ENCODE results near the gene FTSJ3. TPM values are rescaled to one million over a fixed set of nuclear protein-coding genes. Genes with fewer than 3 reads are reported as not detected.

The FTSJ3 gene
- polyA plus RNA-seq, 1 of the 3 experiments (the other 2 are of a cell fraction): 148 TPM

DNA sequence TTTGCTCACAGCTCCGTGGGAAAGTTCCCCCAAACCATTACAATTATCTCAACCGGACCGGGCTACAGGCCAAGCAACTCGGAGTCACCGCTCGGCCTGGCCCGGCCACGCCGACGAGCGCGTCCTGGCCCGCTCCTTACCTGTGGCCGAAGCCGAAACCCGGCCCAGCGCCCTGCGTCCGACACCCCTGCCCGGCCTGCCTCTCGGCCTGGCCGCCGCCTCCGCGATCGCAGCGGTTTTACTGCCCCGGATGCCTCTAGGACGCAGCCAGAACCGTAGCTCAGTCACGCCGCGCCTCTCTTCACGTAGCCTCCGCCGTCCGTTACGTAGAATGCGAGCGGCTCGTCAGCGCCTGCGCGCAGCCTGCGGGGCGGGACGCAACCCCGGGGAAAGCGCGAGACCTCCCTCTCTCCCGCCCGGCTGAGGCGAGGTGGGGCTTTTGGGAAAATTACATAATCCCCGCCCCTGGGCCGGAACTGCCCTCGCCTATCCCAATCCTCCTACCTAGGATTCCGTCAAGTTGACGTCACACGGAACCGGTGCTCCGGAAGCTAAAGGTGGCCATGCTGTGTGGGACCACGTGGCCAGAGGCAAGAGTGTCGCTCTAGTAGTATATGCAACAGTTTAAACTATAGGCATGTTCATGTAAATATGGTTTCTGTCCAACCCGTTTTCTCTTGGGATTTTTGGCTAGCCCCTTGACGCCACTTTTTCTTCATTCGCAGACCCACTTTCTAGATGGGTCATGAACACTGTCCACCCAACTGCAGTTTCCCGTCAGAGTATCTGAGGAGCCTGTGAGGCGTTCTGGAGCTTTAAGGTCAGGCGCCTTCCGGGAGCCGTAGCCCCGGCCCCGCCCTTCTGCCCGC is 54.0 kb downstream of the FTSJ3 start, which contains the start of gene CCDC47 (continued):
- TF ChIP-seq, protein P1, sequence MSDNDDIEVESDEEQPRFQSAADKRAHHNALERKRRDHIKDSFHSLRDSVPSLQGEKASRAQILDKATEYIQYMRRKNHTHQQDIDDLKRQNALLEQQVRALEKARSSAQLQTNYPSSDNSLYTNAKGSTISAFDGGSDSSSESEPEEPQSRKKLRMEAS (IDR thresholded peaks at IDR 0.05; ENCODE audit: low read depth): peak; percentile 100
- TF ChIP-seq FOSL2 (IDR thresholded peaks at IDR 0.05; ENCODE audit: borderline replicate concordance, low read depth) (no peak), RFX5 (IDR thresholded peaks at IDR 0.05; ENCODE audit: low read length) (no peak; the same call in 1 of the 2 replicates), CHD2 (IDR thresholded peaks at IDR 0.05; ENCODE audit: low read length, partially characterized antibody) (peak; percentile 98), EZH2phosphoT487 (IDR thresholded peaks at IDR 0.05; ENCODE audit: borderline replicate concordance, low read depth) (no peak), ELF1 (IDR thresholded peaks at IDR 0.05) (peak; percentile 88), USF1 (IDR thresholded peaks at IDR 0.05; ENCODE audit: borderline replicate concordance, low read depth) (peak; percentile 94), RAD21 (IDR thresholded peaks at IDR 0.05; ENCODE audit: low read length) (no peak), YY1 (IDR thresholded peaks at IDR 0.05; ENCODE audit: low read depth) (peak; percentile 97), GABPA (IDR thresholded peaks at IDR 0.05; ENCODE audit: low read depth) (peak; percentile 99), POLR2AphosphoS5 (IDR thresholded peaks at IDR 0.05; ENCODE audit: low read depth, low read length) (peak; percentile 85)
- TF ChIP-seq, protein P2, sequence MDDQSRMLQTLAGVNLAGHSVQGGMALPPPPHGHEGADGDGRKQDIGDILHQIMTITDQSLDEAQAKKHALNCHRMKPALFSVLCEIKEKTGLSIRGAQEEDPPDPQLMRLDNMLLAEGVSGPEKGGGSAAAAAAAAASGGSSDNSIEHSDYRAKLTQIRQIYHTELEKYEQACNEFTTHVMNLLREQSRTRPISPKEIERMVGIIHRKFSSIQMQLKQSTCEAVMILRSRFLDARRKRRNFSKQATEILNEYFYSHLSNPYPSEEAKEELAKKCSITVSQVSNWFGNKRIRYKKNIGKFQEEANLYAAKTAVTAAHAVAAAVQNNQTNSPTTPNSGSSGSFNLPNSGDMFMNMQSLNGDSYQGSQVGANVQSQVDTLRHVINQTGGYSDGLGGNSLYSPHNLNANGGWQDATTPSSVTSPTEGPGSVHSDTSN (IDR thresholded peaks at IDR 0.05): peak; percentile 24; the same call in 1 of the 2 replicates

DNA sequence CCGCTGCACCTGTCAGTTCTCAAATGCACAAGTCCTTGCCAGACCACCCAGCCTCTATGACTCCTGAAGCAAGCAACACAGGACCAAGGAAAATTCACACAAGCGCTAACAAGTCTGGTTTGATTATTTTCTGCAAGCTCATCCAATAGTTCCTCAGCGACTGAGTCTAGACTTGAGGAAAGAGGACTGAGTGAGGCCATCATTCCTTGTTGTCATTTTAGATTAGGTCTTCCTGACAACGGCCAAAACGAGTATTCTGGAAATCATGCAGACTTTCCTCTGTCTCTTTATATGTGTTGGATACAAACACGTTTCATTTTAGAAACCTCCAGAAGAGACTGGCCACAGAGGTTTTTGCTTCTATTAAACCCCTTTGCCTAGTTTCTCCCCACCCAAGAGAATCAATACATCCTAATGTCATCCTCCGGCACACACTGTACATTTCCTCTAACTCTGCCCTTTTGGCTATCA is 54.6 kb downstream of the FTSJ3 start:
- Histone ChIP-seq H3K4me1 (ENCODE audit: control insufficient read depth in 1 of 2, insufficient read depth in 2 of 2, low read depth in 1 of 2, low read length in 1 of 2) (peaks cover 0 to 9% of the 10 kb centered on the region in 2 experiments; a peak in 2 of 4 replicates), H3K79me2 (ENCODE audit: insufficient read depth) (peaks cover 91% of the 10 kb centered on the region), H3K36me3 (replicated peaks in 1 of 2; ENCODE audit: control insufficient read depth in 1 of 2, insufficient read depth in 2 of 2, low read length in 1 of 2) (peaks cover 13 to 20% of the 10 kb centered on the region in 2 experiments), H3K9me2 (no peaks in the 10 kb centered on the region), H3F3A (replicated peaks; ENCODE audit: insufficient read depth) (peaks cover 12% of the 10 kb centered on the region), H3K4me2 (peak overlapping the region; percentile 89), H3K9me3 (no peaks in the 10 kb centered on the region), H3K27ac (ENCODE audit: low read depth in 2 of 2, low read length in 1 of 2) (peak overlapping the region; percentile 88 to 100), H3K27me3 (ENCODE audit: insufficient read depth) (no peaks in the 10 kb centered on the region), H3K9ac (peak overlapping the region; percentile 86), H2AFZ (ENCODE audit: low read depth) (peak overlapping the region; percentile 57; the same call in 1 of the 2 replicates), H4K20me1 (ENCODE audit: insufficient read depth) (peaks cover 63% of the 10 kb centered on the region), H3K4me3 (ENCODE audit: low read depth in 2 of 2, low read length in 1 of 2) (peak overlapping the region; percentile 82 to 88)
- ChIA-PET CTCF (interaction anchor here (0.9 to 3.7 kb wide), 7 partner anchors 13 to 346 kb away, joined by 3 to 26 read pairs (median 5); no protein-coding TSS in a partner anchor), POLR2A (interaction anchor here (0.8 to 1.8 kb wide), 18 partner anchors 9 to 341 kb away, joined by 3 to 14 read pairs (median 5); partner anchors contain the start of genes CYB561, MAP3K3 and PSMC5)
- 1% methylated on average over 7 of the region's 7 CpGs for WGBS (ENCODE audit: low lambda C conversion rate)
- TF ChIP-seq NFIC (IDR thresholded peaks at IDR 0.05; ENCODE audit: borderline replicate concordance): no peak
- DNase-seq: peak; percentile 19

Other genes with a start within 250 kb of the FTSJ3 start
- gene TACO1, start 226.8 kb downstream of the FTSJ3 start, polyA plus RNA-seq (2012; rRNA removed): 32.7 and 37.9 TPM in 2 replicates
- gene MAP3K3, start 205.2 kb downstream of the FTSJ3 start, polyA plus RNA-seq (2012; rRNA removed): 25.3 and 26.5 TPM in 2 replicates
- 75.1 and 78.0 TPM in 2 replicates for gene LIMD2, start 127.5 kb downstream of the FTSJ3 start, polyA plus RNA-seq (2012; rRNA removed)
- gene STRADA, start 85.9 kb downstream of the FTSJ3 start, polyA plus RNA-seq (2012; rRNA removed): 37.3 and 45.0 TPM in 2 replicates
- 76.6 and 90.7 TPM in 2 replicates for gene CCDC47, start 54.1 kb downstream of the FTSJ3 start, polyA plus RNA-seq (2012; rRNA removed)
- 115 and 143 TPM in 2 replicates for gene DDX42, start 53.5 kb downstream of the FTSJ3 start, polyA plus RNA-seq (2012; rRNA removed)
- gene PSMC5, start 232 bp downstream of the FTSJ3 start, polyA plus RNA-seq (2012; rRNA removed): 424 and 468 TPM in 2 replicates
- 89.1 and 106 TPM in 2 replicates for gene SMARCD2, start 15.0 kb upstream of the FTSJ3 start, polyA plus RNA-seq (2012; rRNA removed)
- gene CSH2, start 46.0 kb upstream of the FTSJ3 start, polyA plus RNA-seq (2012; rRNA removed): not detected in 2 replicates
- gene GH2, start 54.3 kb upstream of the FTSJ3 start, polyA plus RNA-seq (2012; rRNA removed): not detected in 2 replicates
- not detected in 2 replicates for gene CSH1, start 68.9 kb upstream of the FTSJ3 start, polyA plus RNA-seq (2012; rRNA removed)
- not detected in 2 replicates for gene CSHL1, start 83.6 kb upstream of the FTSJ3 start, polyA plus RNA-seq (2012; rRNA removed)
- gene GH1, start 91.2 kb upstream of the FTSJ3 start, polyA plus RNA-seq (2012; rRNA removed): not detected in 2 replicates
- gene CD79B, start 104.7 kb upstream of the FTSJ3 start, polyA plus RNA-seq (2012; rRNA removed): 0.06 and 0.10 TPM in 2 replicates
- gene SCN4A, start 145.3 kb upstream of the FTSJ3 start, polyA plus RNA-seq (2012; rRNA removed): not detected in 2 replicates
- 2.5 and 2.7 TPM in 2 replicates for gene PRR29, start 170.7 kb upstream of the FTSJ3 start, polyA plus RNA-seq (2012; rRNA removed)
- 0.08 TPM in 1 of 2 replicates, not detected in the other for gene ICAM2, start 193.0 kb upstream of the FTSJ3 start, polyA plus RNA-seq (2012; rRNA removed)